Right lobe of liver (tissue), 6 donors: ENCODE data around the gene SCMH1. TPM values are rescaled to one million over a fixed set of nuclear protein-coding genes. Genes with fewer than 3 reads are reported as not detected.

Source experiments
- ATAC-seq, 4 donors: fragments of 200-7000 bp; cut with Tn5 transposase; one replicate each; pipeline ENCODE4 v1.9.1; 2020; ENCODE audit warnings: mild to moderate bottlenecking in 4 of 4, moderate library complexity in 4 of 4
- DNase-seq, 3 donors: peaks; one replicate each; pipeline ENCODE4 v3.0.0-alpha.2; 2020
- H3K27ac ChIP-seq, 3 donors: fragments of 200-600 bp; one replicate each; pipeline ENCODE4 v1.8.0; 2022
- H3K27me3 ChIP-seq, 2 donors: fragments of 200-600 bp; one replicate each; pipeline ENCODE4 v1.8.0; 2022
- H3K36me3 ChIP-seq, 4 donors: fragments of 200-600 bp; sonication (generic) in 1 of 4; one replicate each; pipeline versions ENCODE4 v1.5.1 to v1.8.0; 2017 to 2022; ENCODE audit warnings: control low read depth in 1 of 4
- H3K4me1 ChIP-seq, 4 donors: fragments of 200-600 bp; sonication (generic) in 1 of 4; one replicate each; pipeline versions ENCODE4 v1.5.1 to v1.8.0; 2017 to 2022; ENCODE audit warnings: control low read depth in 1 of 4
- H3K4me3 ChIP-seq, 3 donors: fragments of 200-600 bp; one replicate each; pipeline ENCODE4 v1.8.0; 2022
- H3K9me3 ChIP-seq, 4 donors: fragments of 200-600 bp; sonication (generic) in 1 of 4; one replicate each; pipeline versions ENCODE4 v1.5.1 to v1.8.0; 2017 to 2022; ENCODE audit warnings: control low read depth in 1 of 4
- POLR2A ChIP-seq: fragments of 450-650 bp; IDR thresholded peaks from one replicate; pipeline ENCODE4 v1.6.1; 2017; ENCODE audit warnings: antibody characterized with exemption, mild to moderate bottlenecking
- WGBS: methylation state at CpG from one replicate; pipeline ENCODE4 v1.1.6; 2018; ENCODE audit warnings: low coverage, low lambda C conversion rate; ENCODE audit not compliant: insufficient coverage; ENCODE audit errors: missing lambda C conversion rate; 5-methylcytosine and 5-hydroxymethylcytosine counted together
- intact Hi-C, 2 donors: fragments of 100-400 bp; cut with DNase I; formaldehyde crosslinking; loops; one replicate each; pipeline versions ENCODE4 v1.11.2 to v1.14.1; 2022
- total RNA-seq, 6 experiments: library from RNA; depleted of rRNA in 2 of 6; stranded (reverse); fragments of >200 nt in 2 of 6; fragmentation: NEBNext Ultra II Directional in 3 of 6; extraction: Animal tissue kit (Norgen Biotek cat#: 25700) in 3 of 6; gene quantifications; one replicate each; pipeline versions ENCODE4 v1.1.0 to v1.2.4, GENCODE V29; 2016 to 2023
- TF ChIP-seq, protein P1 (sequence below), 4 donors: fragments of 200-600 bp in 3 of 4; fragments of 450-650 bp in 1 of 4; IDR thresholded peaks; one replicate each; pipeline versions ENCODE4 v1.5.1 to v1.8.0; 2016 to 2022; ENCODE audit warnings: antibody characterized with exemption in 4 of 4, mild to moderate bottlenecking in 2 of 4
- donor health status: DM: no; HTN: yes; CAD: no.
- donor health status: DM: no; HTN: no; CAD: no.
- donor health status: DM: no; HTN: no; CAD: no.
- donor health status: DM: no; HTN: yes; CAD: no.
- donor health status: DM: no; HTN: yes; CAD: no.

SCMH1 gene
- total RNA-seq, 6 experiments from 2014 or later: 6.6 to 16.9 (median 13.1) TPM

DNA sequence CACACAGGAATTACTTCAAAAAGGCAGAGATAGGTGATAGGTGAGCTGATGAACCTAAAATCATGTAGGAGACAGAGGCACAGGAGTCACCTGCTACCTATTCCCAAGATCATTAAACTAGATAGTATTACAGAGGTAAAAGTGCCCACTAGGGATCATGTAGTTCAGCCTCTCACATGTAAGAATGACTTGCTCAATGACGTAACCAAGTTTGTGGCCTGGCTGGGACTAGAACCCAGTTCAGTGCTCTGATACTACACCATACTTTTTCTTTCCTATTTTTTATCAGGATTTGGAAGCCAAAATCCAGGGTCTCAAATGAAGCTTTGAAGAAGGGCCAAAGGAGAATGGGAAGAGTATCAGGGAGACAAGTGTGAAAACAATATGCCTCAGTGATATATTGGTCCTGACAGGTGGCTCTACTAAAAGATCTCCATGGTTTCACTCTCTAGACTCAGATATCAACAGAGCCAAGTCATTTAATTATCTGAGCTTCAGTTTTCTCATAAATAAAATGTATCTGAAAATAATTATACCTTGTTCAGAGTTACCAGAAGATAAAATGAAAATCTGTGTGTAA is 133.3 kb downstream of the SCMH1 start:
- ATAC-seq (peak in 3 of 4 donors; percentile 11 to 70 (median 39)), DNase-seq (no peak)
- H3K27me3 ChIP-seq: no peaks in the 10 kb centered on the region
- WGBS: 67% methylated on average over 1 of the region's 1 CpG
- H3K4me3 ChIP-seq: no peak overlapping the region
- no peaks in the 10 kb centered on the region for H3K9me3 ChIP-seq
- TF ChIP-seq, protein P1, sequence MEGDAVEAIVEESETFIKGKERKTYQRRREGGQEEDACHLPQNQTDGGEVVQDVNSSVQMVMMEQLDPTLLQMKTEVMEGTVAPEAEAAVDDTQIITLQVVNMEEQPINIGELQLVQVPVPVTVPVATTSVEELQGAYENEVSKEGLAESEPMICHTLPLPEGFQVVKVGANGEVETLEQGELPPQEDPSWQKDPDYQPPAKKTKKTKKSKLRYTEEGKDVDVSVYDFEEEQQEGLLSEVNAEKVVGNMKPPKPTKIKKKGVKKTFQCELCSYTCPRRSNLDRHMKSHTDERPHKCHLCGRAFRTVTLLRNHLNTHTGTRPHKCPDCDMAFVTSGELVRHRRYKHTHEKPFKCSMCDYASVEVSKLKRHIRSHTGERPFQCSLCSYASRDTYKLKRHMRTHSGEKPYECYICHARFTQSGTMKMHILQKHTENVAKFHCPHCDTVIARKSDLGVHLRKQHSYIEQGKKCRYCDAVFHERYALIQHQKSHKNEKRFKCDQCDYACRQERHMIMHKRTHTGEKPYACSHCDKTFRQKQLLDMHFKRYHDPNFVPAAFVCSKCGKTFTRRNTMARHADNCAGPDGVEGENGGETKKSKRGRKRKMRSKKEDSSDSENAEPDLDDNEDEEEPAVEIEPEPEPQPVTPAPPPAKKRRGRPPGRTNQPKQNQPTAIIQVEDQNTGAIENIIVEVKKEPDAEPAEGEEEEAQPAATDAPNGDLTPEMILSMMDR (IDR thresholded peaks at IDR 0.05): no peak
- no peak for TF ChIP-seq POLR2A
- H3K36me3 ChIP-seq: no peaks in the 10 kb centered on the region
- intact Hi-C loops: no loop called here
- peak overlapping the region; percentile 69 to 90 (median 87) for H3K27ac ChIP-seq
- H3K4me1 ChIP-seq: peaks cover 0 to 22% (median 10%) of the 10 kb centered on the region in 4 donors

DNA sequence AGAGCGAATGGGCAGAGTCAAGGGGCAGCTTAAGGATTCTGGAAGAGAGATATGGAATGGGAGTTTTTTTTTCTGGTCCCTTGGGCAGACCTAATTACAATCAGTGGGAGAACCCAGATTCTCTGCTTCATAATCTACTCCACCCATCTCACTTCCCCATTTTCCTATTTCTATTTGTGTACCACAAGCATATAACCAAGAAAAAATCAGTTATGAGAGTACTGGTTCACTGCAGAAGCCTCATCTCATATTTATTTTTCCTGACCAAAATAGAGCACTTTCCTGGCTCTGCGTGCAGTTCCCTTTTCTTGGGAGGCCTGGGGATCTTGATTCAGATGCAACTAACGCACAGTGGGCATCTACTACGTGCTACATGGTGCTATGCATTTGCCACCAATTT is 138.3 kb downstream of the SCMH1 start:
- ATAC-seq: no peak
- Histone ChIP-seq H3K36me3 (no peaks in the 10 kb centered on the region), H3K27me3 (no peaks in the 10 kb centered on the region), H3K4me3 (no peak overlapping the region), H3K27ac (no peak overlapping the region), H3K9me3 (no peaks in the 10 kb centered on the region), H3K4me1 (peaks cover 0 to 22% (median 12%) of the 10 kb centered on the region in 4 donors)
- no peak for DNase-seq
- 92% methylated on average over 4 of the region's 4 CpGs for WGBS
- intact Hi-C loops: no loop called here
- no peak for TF ChIP-seq POLR2A
- TF ChIP-seq, protein P1 (IDR thresholded peaks at IDR 0.05): no peak

DNA sequence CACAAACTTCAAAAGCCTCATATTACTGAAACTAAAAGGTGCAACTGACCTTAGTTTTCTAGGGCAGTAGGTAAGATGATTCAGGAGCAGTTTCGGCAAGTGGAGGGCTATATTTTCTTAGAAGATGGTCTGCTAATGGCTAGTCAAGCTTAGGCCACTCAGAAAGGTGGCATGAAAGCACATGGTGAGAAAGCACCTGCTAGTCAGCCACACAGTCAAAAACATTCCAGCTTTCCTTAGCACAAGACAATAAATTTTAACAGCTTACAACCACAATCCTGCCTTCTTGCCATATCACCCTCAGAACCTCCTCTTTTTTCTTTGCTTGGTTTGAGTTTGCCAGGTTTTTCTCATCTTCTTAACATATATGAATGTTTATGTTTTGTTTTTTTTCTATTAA is 139.5 kb downstream of the SCMH1 start:
- 0% methylated on average over 1 of the region's 1 CpG for WGBS
- TF ChIP-seq, protein P1 (IDR thresholded peaks at IDR 0.05): no peak
- no peak for TF ChIP-seq POLR2A
- peaks cover 0 to 17% (median 9%) of the 10 kb centered on the region in 4 donors for H3K4me1 ChIP-seq
- ATAC-seq (peak; percentile 17 to 28 (median 26)), DNase-seq (no peak)
- H3K4me3 ChIP-seq: no peak overlapping the region
- peak overlapping the region in 2 of 3 donors; percentile 19 to 38 for H3K27ac ChIP-seq
- H3K9me3 ChIP-seq: no peaks in the 10 kb centered on the region
- no peaks in the 10 kb centered on the region for H3K36me3 ChIP-seq
- intact Hi-C loops: no loop called here
- H3K27me3 ChIP-seq: no peaks in the 10 kb centered on the region

DNA sequence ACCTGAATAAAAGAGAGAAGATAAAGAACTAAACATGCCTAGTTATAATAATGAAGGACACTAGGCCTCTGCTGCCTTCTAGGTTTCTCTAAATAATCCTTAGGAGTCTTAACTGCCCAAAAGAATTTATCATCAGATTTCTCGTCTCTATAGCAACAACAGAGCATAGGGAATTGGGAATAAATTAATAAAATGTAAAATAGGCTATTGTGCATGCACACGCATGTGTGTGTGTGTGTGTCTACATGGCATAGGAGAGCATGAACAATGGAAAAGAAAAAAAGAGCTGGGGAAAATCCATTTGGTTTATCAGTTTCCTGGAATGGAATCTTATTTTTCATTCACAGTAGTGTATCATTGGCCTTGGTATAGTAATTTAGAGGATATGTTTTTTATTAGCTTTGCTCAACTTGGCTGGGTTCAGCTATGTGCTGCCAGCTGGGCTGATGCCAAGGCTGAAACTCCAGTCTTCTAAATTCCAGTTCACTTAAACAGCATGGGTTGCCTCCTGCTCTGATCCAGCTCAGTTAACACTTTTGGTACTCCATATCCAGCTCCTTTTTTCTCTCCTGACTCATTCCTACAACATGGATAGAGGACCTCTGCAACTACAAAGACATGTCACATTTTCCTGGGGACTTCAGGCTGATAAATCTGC is 140.0 kb downstream of the SCMH1 start:
- Histone ChIP-seq H3K36me3 (no peaks in the 10 kb centered on the region), H3K4me3 (no peak overlapping the region), H3K9me3 (no peaks in the 10 kb centered on the region), H3K4me1 (peaks cover 0 to 17% (median 9%) of the 10 kb centered on the region in 4 donors), H3K27me3 (no peaks in the 10 kb centered on the region), H3K27ac (peak overlapping the region in 2 of 3 donors; percentile 19 to 38)
- intact Hi-C loops: no loop called here
- peak; percentile 96 to 97 (median 97) for ATAC-seq
- peak; percentile 85 to 89 (median 88) for DNase-seq
- 57% methylated on average over 2 of the region's 2 CpGs for WGBS
- TF ChIP-seq, protein P1 (IDR thresholded peaks at IDR 0.05): no peak
- no peak for TF ChIP-seq POLR2A
